ENCODE measurements around the gene DIABLO. TPM values are rescaled to one million over a fixed set of nuclear protein-coding genes. Genes with fewer than 3 reads are reported as not detected.
"Not testable (repeated sequence)": the region's sequence is repeated elsewhere in the genome, so short reads cannot be mapped to it uniquely, and the experiment has no call there.

DIABLO gene
- polyA plus RNA-seq, 1 of the 3 experiments (the other 2 are of a cell fraction) = 78.9 TPM

- ChIA-PET POLR2A (no interaction called here), CTCF (interaction anchor here (1.1 to 2.2 kb wide), 7 partner anchors 8 to 173 kb away, joined by 3 to 14 read pairs (median 4); no protein-coding TSS in a partner anchor)
- H3K4me3 ChIP-seq (ENCODE audit: low read depth in 2 of 2, low read length in 1 of 2) = peak within 1 kb of the TSS; percentile 39 to 46; a peak in 3 of 4 replicates
These were observed 42.8 kb downstream of the DIABLO start, which contains the start of gene LRRC43 for GRCh38 chr12:122182887-122183587. LRRC43 (plus strand) TSS chr12:122183123; CDS start chr12:122183145, 22 bp downstream.

GRCh38 chr12:122176473-122176872, 49.4 kb downstream of the DIABLO start:
- H3K9me2 ChIP-seq; H3K79me2 ChIP-seq (ENCODE audit: insufficient read depth); H3K4me1 ChIP-seq (ENCODE audit: control insufficient read depth in 1 of 2, insufficient read depth in 2 of 2, low read depth in 1 of 2, low read length in 1 of 2); H3K36me3 ChIP-seq (replicated peaks in 1 of 2; ENCODE audit: control insufficient read depth in 1 of 2, insufficient read depth in 2 of 2, low read length in 1 of 2); H4K20me1 ChIP-seq (ENCODE audit: insufficient read depth); H2AFZ ChIP-seq (ENCODE audit: low read depth); H3K4me3 ChIP-seq (ENCODE audit: low read depth in 2 of 2, low read length in 1 of 2); POLR2A ChIA-PET; H3K9ac ChIP-seq; H3F3A ChIP-seq (replicated peaks; ENCODE audit: insufficient read depth); H3K9me3 ChIP-seq; H3K27me3 ChIP-seq (ENCODE audit: insufficient read depth); DNase-seq; H3K4me2 ChIP-seq; H3K27ac ChIP-seq (ENCODE audit: low read depth in 2 of 2, low read length in 1 of 2): not testable (repeated sequence)
- WGBS (ENCODE audit: low lambda C conversion rate) = 76% methylated on average over 4 of the region's 4 CpGs
- CTCF ChIA-PET = interaction anchor here (1.3 to 2.2 kb wide), 2 partner anchors 14 to 22 kb away, joined by 4 to 7 read pairs; no protein-coding TSS in a partner anchor

More at GRCh38 chr12:122182887-122183587, 42.8 kb downstream of the DIABLO start, which contains the start of gene LRRC43:
- peak within 1 kb of the TSS; percentile 63 for H3K4me2 ChIP-seq
- peak; percentile 83 for DNase-seq
- peak within 1 kb of the TSS; percentile 70; the same call in 1 of the 2 replicates for H2AFZ ChIP-seq (ENCODE audit: low read depth)
- H3K9me3 ChIP-seq = no peaks in the 10 kb centered on the region
- peaks cover 5% of the 10 kb centered on the region for H3F3A ChIP-seq (replicated peaks; ENCODE audit: insufficient read depth)
- no peak within 1 kb of the TSS for H3K27ac ChIP-seq (ENCODE audit: low read depth in 2 of 2, low read length in 1 of 2)
- H4K20me1 ChIP-seq (ENCODE audit: insufficient read depth) = no peaks in the 10 kb centered on the region
- H3K79me2 ChIP-seq (ENCODE audit: insufficient read depth) = no peaks in the 10 kb centered on the region
- WGBS (ENCODE audit: low lambda C conversion rate) = 25% methylated on average over 26 of the region's 63 CpGs
- H3K27me3 ChIP-seq (ENCODE audit: insufficient read depth) = no peaks in the 10 kb centered on the region
- no peak within 1 kb of the TSS for H3K9ac ChIP-seq
- H3K4me1 ChIP-seq (ENCODE audit: control insufficient read depth in 1 of 2, insufficient read depth in 2 of 2, low read depth in 1 of 2, low read length in 1 of 2) = no peaks in the 10 kb centered on the region; a peak in 1 of 4 replicates
- TF ChIP-seq FOSL2 (IDR thresholded peaks at IDR 0.05; ENCODE audit: borderline replicate concordance, low read depth) (no peak), POLR2AphosphoS5 (IDR thresholded peaks at IDR 0.05; ENCODE audit: low read depth, low read length) (no peak), NRF1 (IDR thresholded peaks at IDR 0.05; ENCODE audit: low read depth, low read length) (0 out of 2 replicates have a peak, but pooled peaks have one; percentile 16), RXRA (IDR thresholded peaks at IDR 0.05; ENCODE audit: borderline replicate concordance, low read depth) (no peak), GATA2 (CRISPR knock-in tag; IDR thresholded peaks at IDR 0.05) (no peak), EP300 (IDR thresholded peaks at IDR 0.05; ENCODE audit: borderline replicate concordance in 1 of 2, low read depth in 1 of 2, low read length in 1 of 2) (0 out of 4 replicates have a peak, but pooled peaks of 1 of the 2 experiments have one; percentile 24)
- no peaks in the 10 kb centered on the region for H3K9me2 ChIP-seq
- no peaks in the 10 kb centered on the region for H3K36me3 ChIP-seq (replicated peaks in 1 of 2; ENCODE audit: control insufficient read depth in 1 of 2, insufficient read depth in 2 of 2, low read length in 1 of 2)

DNA sequence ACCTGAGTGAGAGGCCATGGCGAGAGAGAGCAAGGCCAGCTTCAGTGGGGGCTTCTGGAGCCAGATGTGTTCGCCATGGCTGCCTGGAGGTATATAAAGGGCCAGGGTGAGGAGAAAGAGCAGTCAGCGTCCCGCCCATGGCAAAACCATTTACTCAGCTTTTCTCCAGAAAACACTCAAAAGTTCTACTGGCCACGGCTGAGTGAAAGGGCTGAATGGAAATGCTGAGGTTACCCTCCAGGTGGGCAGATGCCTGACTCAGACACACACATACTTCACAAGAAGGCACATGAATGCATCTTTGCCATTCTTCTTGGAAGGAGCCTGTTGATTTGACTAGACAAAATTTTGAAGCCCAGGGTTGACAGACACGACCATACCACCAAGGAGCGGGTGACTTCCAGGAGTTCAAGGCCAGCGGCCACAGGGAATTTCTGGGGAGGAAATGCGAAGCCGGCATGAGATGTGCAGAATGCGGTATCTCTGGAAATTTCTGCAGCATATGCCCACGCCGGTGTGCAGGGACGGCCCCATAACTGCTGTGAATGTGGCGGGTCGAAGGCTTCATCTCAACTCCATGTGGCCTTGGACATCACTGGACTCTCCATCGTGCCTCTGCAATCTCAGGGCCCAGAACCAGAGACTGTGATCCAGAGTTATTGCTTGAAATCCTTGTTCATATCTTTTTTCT, 51.6 kb downstream of the DIABLO start, which contains the start of gene IL31:
Gene IL31, minus strand, starts transcription at position 67 of the 691 bp plus-strand sequence. Its CDS starts 49 bp downstream, at position 18.
- 82% methylated on average over 17 of the region's 17 CpGs for WGBS (ENCODE audit: low lambda C conversion rate)
- CTCF ChIA-PET = no interaction called here
- no peak for TF ChIP-seq FOSL2 (IDR thresholded peaks at IDR 0.05; ENCODE audit: borderline replicate concordance, low read depth)
- TF ChIP-seq MEF2A (IDR thresholded peaks at IDR 0.05; ENCODE audit: borderline replicate concordance, low read depth) = no peak
- no peak for TF ChIP-seq EP300 (IDR thresholded peaks at IDR 0.05; ENCODE audit: borderline replicate concordance in 1 of 2, low read depth in 1 of 2, low read length in 1 of 2)
- TF ChIP-seq YY1 (IDR thresholded peaks at IDR 0.05; ENCODE audit: low read depth) = no peak
- no peak for TF ChIP-seq USF2 (IDR thresholded peaks at IDR 0.05; ENCODE audit: borderline replicate concordance, low read depth, low read length)
- TF ChIP-seq GATA2 (CRISPR knock-in tag; IDR thresholded peaks at IDR 0.05) = no peak
- TF ChIP-seq EZH2phosphoT487 (IDR thresholded peaks at IDR 0.05; ENCODE audit: borderline replicate concordance, low read depth) = no peak
- TF ChIP-seq TEAD4 (IDR thresholded peaks at IDR 0.05; ENCODE audit: borderline replicate concordance, insufficient read depth) = no peak
- TF ChIP-seq, protein P1, sequence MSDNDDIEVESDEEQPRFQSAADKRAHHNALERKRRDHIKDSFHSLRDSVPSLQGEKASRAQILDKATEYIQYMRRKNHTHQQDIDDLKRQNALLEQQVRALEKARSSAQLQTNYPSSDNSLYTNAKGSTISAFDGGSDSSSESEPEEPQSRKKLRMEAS (IDR thresholded peaks at IDR 0.05; ENCODE audit: low read depth) = no peak
- TF ChIP-seq SIN3A (IDR thresholded peaks at IDR 0.05; ENCODE audit: borderline replicate concordance, low read depth, low read length) = no peak
- no peak for TF ChIP-seq RCOR1 (IDR thresholded peaks at IDR 0.05; ENCODE audit: low read length)
- no peak for TF ChIP-seq FOXM1 (IDR thresholded peaks at IDR 0.05; ENCODE audit: low read depth)
- no peak for TF ChIP-seq RXRA (IDR thresholded peaks at IDR 0.05; ENCODE audit: borderline replicate concordance, low read depth)
- no peak for TF ChIP-seq POLR2AphosphoS5 (IDR thresholded peaks at IDR 0.05; ENCODE audit: low read depth, low read length)
- TF ChIP-seq RFX5 (IDR thresholded peaks at IDR 0.05; ENCODE audit: low read length) = no peak
- no peak for TF ChIP-seq TAF1 (IDR thresholded peaks at IDR 0.05; ENCODE audit: borderline replicate concordance, low read depth, low read length)
- no peak for TF ChIP-seq FOXJ3 (CRISPR knock-in tag; IDR thresholded peaks at IDR 0.05)

More for the DNA sequence above, 51.6 kb downstream of the DIABLO start, which contains the start of gene IL31:
- Histone ChIP-seq H3K9me3 (no peaks in the 10 kb centered on the region), H3K9me2 (no peaks in the 10 kb centered on the region), H3K36me3 (replicated peaks in 1 of 2; ENCODE audit: control insufficient read depth in 1 of 2, insufficient read depth in 2 of 2, low read length in 1 of 2) (no peaks in the 10 kb centered on the region), H2AFZ (ENCODE audit: low read depth) (no peak within 1 kb of the TSS), H3K4me2 (no peak within 1 kb of the TSS), H3K4me1 (ENCODE audit: control insufficient read depth in 1 of 2, insufficient read depth in 2 of 2, low read depth in 1 of 2, low read length in 1 of 2) (no peaks in the 10 kb centered on the region), H3K4me3 (ENCODE audit: low read depth in 2 of 2, low read length in 1 of 2) (no peak within 1 kb of the TSS), H3K27me3 (ENCODE audit: insufficient read depth) (no peaks in the 10 kb centered on the region), H4K20me1 (ENCODE audit: insufficient read depth) (no peaks in the 10 kb centered on the region), H3K79me2 (ENCODE audit: insufficient read depth) (no peaks in the 10 kb centered on the region), H3K9ac (no peak within 1 kb of the TSS), H3F3A (replicated peaks; ENCODE audit: insufficient read depth) (no peaks in the 10 kb centered on the region), H3K27ac (ENCODE audit: low read depth in 2 of 2, low read length in 1 of 2) (no peak within 1 kb of the TSS)
- POLR2A ChIA-PET = no interaction called here
- no peak for DNase-seq
